Right ventricle myocardium superior (tissue), 1 donor: ENCODE measurements around the gene SIGLEC7. TPM values are rescaled to one million over a fixed set of nuclear protein-coding genes. Genes with fewer than 3 reads are reported as not detected.
"Not testable (repeated sequence)": the region's sequence is repeated elsewhere in the genome, so short reads cannot be mapped to it uniquely, and the experiment has no call there.

Experiments
- ATAC-seq: fragments of 200-7000 bp; cut with Tn5 transposase; one replicate; pipeline ENCODE4 v1.9.1; 2020; ENCODE audit warnings: mild to moderate bottlenecking; ENCODE audit not compliant: poor library complexity
- DNase-seq: peaks from one replicate; pipeline ENCODE4 v3.0.0-alpha.2; 2020
- intact Hi-C: fragments of 100-400 bp; cut with DNase I; formaldehyde crosslinking; loops from one replicate; pipeline ENCODE4 v1.11.2; 2022
- total RNA-seq: library from RNA; stranded (reverse); fragmentation: NEBNext Ultra II Directional; extraction: Animal tissue kit (Norgen Biotek cat#: 25700); gene quantifications from one replicate; pipeline ENCODE4 v1.2.1, GENCODE V29; 2021
- donor health status: DM: no; HTN: yes; CAD: no; lungs with severe emphysema.

Gene SIGLEC7
- total RNA-seq, 1 donor from 2014 or later = 0.97 TPM

DNA sequence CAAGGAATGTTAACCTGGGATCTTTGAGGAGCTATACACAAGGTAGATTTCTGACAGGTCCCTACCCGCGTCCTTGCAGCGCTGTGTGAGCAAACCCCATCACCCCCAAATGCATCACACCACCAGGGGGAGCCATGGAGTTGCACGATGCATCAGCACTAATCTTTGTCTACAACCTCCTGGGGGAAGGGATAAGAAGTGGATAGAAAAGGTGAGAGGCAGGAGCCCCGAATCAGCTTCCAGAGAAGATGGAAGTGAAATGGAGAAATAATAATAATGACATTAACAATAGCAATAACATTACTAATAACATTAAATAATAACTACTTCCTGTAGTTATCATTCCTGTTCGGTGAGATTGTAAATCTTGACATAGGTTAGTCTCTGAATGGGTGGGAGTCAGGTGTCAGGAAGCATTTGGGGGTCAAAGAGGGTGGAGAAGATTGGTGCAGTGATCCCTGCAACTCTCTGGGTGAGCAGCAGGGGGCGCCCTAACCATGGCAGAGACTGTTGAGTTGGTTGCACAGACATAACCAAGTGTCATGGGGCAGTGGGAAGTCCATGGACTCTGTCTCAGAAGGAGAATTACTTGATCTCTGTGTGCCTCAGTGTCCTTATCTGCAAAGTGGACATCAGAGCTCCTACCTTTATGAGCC, 16.5 kb downstream of the SIGLEC7 start:
- ATAC-seq (peak; percentile 56), DNase-seq (peak; percentile 78)
- intact Hi-C loops = no loop called here

DNA sequence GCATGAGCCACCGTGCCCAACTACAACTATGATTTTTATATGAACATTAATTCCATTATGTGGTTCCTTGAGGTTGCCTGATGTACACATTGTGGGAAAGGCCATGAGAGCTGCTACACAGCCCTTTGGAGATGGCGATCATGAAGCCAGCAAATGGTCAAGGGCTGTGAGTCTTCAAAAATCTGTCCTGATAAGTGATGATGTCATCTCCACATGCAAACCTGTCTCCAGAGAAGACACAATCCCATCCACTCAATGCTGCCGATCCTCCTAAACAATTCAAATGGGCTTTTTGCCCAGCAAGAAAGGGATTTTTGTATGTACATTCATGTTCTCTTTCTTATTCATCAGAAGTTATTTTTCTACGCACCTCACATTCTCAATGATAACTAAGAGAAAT, 17.6 kb downstream of the SIGLEC7 start:
- ATAC-seq (no peak), DNase-seq (no peak)
- intact Hi-C loops = no loop called here

DNA sequence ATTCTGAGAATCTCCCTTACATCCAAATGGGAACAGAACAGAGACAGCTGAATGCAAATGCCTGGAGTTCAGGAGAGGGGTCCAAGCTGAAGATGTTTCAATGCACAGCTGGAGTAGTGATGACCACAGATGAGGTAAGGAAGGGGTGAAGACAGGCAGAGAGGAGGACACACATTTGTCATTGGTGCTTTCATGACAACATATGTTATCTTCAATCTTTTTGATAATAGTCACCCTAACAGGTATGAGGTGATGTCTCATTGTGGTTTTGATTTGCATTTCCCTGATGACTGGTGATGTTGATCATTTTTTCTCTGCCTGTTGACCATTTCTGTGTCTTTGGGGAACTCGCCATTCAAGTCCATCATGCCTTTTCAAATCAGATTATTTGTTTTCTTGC, 19.2 kb downstream of the SIGLEC7 start:
- DNase-seq = no peak
- ATAC-seq = no peak
- intact Hi-C loops = no loop called here

DNA sequence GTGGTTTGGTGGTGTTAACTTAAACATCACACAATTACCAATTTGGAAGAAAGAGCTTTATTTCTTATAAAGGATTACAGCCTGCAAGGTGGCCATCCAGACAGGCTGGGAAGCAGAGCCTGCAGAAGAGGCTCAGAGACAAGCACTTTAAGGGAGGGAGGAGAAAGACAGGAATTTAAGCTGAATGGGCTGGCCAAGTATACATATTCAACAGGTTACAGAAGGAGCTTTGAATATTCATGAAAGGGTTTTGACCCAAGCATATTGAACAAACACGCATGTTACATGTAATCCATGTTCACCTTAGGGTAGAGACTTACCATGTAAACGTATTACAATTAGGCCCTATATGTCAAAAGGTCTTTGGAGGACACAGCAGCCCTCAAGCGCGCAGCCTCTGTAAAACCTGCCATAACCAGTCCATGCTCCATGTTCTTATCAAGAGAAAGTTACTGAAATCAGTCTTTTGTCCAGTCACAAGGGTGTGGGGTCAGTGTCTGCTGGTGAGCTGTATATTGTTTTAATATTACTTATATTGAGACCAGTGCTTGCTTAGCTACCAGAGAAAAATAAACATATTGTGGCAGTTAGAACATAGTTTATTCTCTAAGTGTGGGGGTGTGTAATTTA, 19.9 kb downstream of the SIGLEC7 start:
- no peak for ATAC-seq
- intact Hi-C loops = no loop called here
- no peak for DNase-seq

DNA sequence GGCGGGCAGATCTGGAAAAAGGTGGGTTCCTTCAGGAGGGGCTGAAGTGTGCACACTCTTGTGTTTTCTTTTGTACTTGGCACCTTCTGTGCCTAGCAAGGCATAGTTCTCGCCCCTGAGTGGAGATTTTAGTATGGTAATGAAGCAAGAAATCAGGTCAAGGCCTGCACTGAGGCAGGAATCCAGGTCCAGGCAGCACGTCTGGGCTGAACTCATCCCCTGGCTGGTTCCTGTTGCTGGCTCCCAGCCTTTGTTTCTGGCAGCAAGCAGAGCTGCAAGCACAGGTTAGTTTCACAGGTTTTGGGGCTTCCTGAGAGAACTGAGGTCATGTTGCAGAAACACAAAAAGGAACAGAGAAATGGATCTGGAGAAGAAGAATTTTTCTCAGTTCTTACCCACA, 21.2 kb downstream of the SIGLEC7 start:
- ATAC-seq (no peak), DNase-seq (no peak)
- intact Hi-C loops = no loop called here

DNA sequence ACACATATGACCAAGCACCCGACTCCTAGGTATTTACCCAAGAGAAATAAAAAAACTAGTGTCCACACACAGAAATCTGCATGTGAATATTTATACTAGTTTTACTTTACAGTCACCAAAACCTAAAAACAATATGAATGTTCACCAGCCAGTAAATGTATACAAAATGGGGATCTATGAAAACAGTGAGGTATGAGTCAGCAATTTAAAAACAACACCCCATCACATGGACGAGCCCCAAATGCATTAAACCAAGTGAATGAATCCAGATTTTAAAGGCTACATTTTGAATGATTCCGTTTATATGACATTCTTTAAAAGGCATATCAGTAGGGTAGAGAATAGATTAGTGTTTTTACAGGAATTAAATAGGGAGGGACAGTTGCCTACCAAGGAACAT, 22.1 kb downstream of the SIGLEC7 start:
- ATAC-seq (no peak), DNase-seq (no peak)
- intact Hi-C loops = no loop called here

DNA sequence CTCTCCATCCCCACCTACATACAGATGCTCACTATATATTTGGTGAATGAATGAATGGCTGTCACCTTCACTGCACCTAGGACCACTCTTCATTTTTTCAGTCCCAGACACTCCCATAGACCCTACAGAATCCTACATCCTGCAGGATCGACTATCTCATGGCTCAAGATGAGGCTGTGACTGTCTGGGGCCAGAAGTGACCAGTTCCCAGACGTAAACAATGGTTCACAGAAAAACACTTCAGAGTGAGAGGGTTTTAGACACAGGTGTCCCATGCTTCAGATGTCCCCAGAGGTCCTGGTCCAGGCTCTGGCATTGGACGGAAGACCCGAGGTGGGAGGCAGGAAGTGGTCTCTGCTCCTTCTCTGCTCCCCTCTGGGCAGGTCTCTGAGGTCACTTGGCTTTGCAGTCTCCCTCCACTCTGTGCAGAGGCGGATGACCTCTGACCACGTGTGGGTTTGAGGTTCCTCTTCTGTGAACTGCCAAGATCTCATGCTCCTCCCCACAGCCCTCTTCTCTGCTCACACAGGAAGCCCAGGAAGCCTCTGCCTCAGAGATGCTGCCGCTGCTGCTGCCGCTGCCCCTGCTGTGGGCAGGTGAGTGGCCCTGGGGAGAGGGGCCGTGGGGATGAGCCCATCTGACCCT, 24.9 kb downstream of the SIGLEC7 start:
- DNase-seq (no peak), ATAC-seq (peak; percentile 34)
- intact Hi-C loops = loop anchor here (5.0 kb wide), 1 partner anchor 145 kb away; no protein-coding TSS in a partner anchor

GRCh38 chr19:51168564-51169282, 26.6 kb downstream of the SIGLEC7 start:
- intact Hi-C loops = loop anchor here (5.0 kb wide), 1 partner anchor 146 kb away; no protein-coding TSS in a partner anchor
- DNase-seq (no peak), ATAC-seq (peak; percentile 12)

DNA sequence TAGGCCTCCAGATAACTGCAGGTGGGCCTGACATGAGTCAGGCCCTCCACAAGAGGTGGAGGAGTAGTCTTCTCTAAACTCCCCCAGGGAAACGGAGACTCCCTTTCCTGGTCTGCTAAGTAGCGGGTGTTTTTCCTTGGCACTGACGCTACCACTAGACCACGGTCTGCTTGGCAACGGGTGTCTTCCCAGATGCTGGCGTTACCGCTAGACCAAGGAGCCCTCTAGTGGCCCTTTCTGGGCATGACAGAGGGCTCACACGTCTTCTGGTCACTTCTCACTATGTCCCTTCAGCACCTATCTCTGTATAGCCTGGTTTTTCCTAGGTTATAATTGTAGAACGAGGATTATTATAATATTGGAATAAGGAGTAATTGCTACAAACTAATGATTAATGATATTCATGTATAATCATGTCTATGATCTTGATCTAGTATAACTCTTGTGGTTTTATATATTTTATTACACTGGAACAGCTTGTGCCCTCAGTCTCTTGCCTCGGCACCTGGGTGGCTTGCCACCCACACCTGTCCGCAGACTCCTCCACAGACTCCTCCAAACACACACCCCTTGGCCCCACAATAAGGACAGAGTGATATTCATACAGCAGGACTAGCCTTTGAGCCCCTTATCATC, 27.3 kb downstream of the SIGLEC7 start:
- not testable (repeated sequence) for ATAC-seq
- intact Hi-C loops = loop anchor here (5.0 kb wide), 1 partner anchor 147 kb away; no protein-coding TSS in a partner anchor
- DNase-seq = peak; percentile 82

GRCh38 chr19:51172223-51172622, 30.1 kb downstream of the SIGLEC7 start:
- DNase-seq = no peak
- intact Hi-C loops = no loop called here
- ATAC-seq = no peak

DNA sequence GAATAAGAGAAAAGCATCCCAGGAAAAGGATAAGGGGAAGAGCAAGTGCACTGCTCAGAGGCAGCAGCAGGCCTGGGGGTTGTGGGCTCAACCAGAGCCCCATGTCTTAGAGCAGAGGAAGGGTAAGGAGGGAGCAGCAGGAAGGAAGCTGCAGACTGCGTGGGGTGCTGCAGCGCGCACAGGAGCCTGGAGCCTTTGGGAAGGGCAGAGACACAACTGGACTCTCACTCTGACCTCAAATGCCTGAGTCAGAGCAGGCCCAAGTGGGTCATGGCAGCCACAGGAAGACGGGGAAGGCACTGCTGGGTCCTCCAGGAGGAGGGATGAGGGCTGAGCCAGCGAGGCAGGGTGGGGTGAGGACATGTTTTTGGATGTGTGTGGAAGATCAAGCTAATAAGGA, 31.6 kb downstream of the SIGLEC7 start:
- ATAC-seq = no peak
- intact Hi-C loops = no loop called here
- no peak for DNase-seq

- DNase-seq (no peak), ATAC-seq (no peak)
- intact Hi-C loops = no loop called here
These were observed 37.2 kb downstream of the SIGLEC7 start for GRCh38 chr19:51179256-51179655.

- no peak for ATAC-seq
- intact Hi-C loops = no loop called here
These were observed 39.3 kb downstream of the SIGLEC7 start for GRCh38 chr19:51181377-51181912.

DNA sequence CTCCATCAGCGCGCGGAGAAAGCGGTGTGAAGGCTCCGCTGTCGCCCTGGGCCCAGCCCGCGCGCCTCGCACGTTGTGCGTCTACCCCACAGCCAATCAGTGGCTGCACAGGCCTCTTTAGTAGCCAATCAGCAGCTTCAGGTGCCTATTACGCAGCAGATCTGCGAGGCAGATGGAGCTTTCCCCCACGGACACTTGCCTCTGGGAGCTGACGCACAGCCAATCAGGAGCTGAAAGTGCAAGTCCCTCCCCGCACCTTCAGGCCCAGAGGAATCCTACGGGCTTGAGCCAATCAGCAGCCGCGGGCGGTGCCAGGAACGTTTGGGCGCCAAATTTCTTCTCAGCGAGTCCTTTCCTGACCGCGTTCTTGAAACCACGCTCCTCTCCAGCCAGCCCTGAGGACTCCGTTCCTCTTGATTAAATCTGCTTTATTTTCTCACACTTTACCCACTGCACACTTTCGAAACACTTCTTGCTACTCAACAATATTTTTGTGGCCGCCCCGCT, 39.9 kb downstream of the SIGLEC7 start:
- intact Hi-C loops = no loop called here
- no peak for DNase-seq
- ATAC-seq = no peak

More at GRCh38 chr19:51181377-51181912, 39.3 kb downstream of the SIGLEC7 start:
- no peak for DNase-seq

DNA sequence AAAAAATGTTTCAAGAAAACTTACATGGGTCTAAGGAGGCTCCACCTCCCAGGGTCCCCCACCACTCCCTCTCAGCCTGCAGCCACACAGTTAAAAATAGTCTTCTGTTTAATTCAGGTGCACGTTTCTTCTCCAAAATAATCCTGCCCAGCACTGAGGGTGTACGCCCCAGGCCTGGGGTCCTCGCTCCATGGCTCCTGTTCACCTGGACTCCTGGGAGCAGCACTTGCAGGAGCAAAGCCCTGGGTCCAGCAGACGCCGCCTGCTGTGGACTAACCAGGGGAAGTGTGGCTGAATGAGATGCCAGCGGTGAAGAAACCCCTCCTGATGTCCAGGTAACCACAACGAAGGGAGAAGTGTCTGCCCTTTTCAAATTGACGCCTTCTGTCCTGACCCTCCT, 41.5 kb downstream of the SIGLEC7 start:
- no peak for DNase-seq
- intact Hi-C loops = no loop called here
- no peak for ATAC-seq

- DNase-seq (no peak), ATAC-seq (no peak)
- intact Hi-C loops = no loop called here
These were observed 43.2 kb downstream of the SIGLEC7 start for GRCh38 chr19:51185069-51185867.

GRCh38 chr19:51185868-51186215, 43.7 kb downstream of the SIGLEC7 start:
- no peak for ATAC-seq
- intact Hi-C loops = no loop called here
- DNase-seq = no peak

- no peak for DNase-seq
- ATAC-seq = no peak
These were observed 44.2 kb downstream of the SIGLEC7 start for GRCh38 chr19:51186323-51186722.

More at GRCh38 chr19:51186323-51186722, 44.2 kb downstream of the SIGLEC7 start:
- intact Hi-C loops = no loop called here
